SK-N-SH (cell line): Measurements from ENCODE around the gene NBEA. TPM values are rescaled to one million over a fixed set of nuclear protein-coding genes. Genes with fewer than 3 reads are reported as not detected.

Source experiments
- CTCF ChIA-PET: fragments of 300-600, 350-600 bp; formaldehyde crosslinking; extraction: SDS; loops from one replicate; lab custom pipeline; 2021; lab: Yijun Ruan, JAX
- POLR2A ChIA-PET: fragments of 350-600 bp; sonication (Branson Sonifier 250); formaldehyde crosslinking; extraction: SDS; loops from one replicate; lab custom pipeline; 2020; ENCODE audit warnings: antibody characterized with exemption, inconsistent platforms; lab: Yijun Ruan, JAX
- DNase-seq: peaks from one replicate; pipeline ENCODE4 v3.0.0; 2012
- H2AFZ ChIP-seq: fragments of 200-600 bp; sonication (generic); 2 replicates; pipeline ENCODE4 v1.8.1; 2016; ENCODE audit warnings: antibody characterized with exemption, mild to moderate bottlenecking, low read depth
- H3F3A ChIP-seq: fragments of 200-600 bp; sonication (generic); replicated peaks from 2 replicates; pipeline ENCODE3; 2016; ENCODE audit warnings: antibody characterized with exemption, mild to moderate bottlenecking; ENCODE audit not compliant: insufficient read depth
- H3K27ac ChIP-seq, 2 experiments: fragments of 200-500 bp in 1 of 2; fragments of 200-600 bp in 1 of 2; sonication (Bioruptor generic) in 1 of 2; sonication (generic), shearing (Covaris generic) in 1 of 2; 2 replicates each; pipeline versions ENCODE4 v1.5.1 to v1.6.1; 2014 to 2016; ENCODE audit warnings: low read depth in 2 of 2, inconsistent platforms in 1 of 2, low read length in 1 of 2, mild to moderate bottlenecking in 1 of 2, mixed read lengths in 1 of 2
- H3K27me3 ChIP-seq: fragments of 200-600 bp; sonication (generic), shearing (Covaris generic); 2 replicates; pipeline ENCODE4 v1.6.1; 2016; ENCODE audit warnings: mixed run types; ENCODE audit not compliant: insufficient read depth
- H3K36me3 ChIP-seq, 2 experiments: fragments of 200-500 bp in 1 of 2; fragments of 200-600 bp in 1 of 2; sonication (Bioruptor generic) in 1 of 2; sonication (generic) in 1 of 2; replicated peaks in 1 of 2; 2 replicates each; pipeline versions ENCODE3 to v1.5.1; 2014 to 2016; ENCODE audit warnings: low read length in 1 of 2, mild to moderate bottlenecking in 1 of 2; ENCODE audit not compliant: insufficient read depth in 2 of 2, control insufficient read depth in 1 of 2
- H3K4me1 ChIP-seq, 2 experiments: fragments of 200-500 bp in 1 of 2; fragments of 200-600 bp in 1 of 2; sonication (Bioruptor generic) in 1 of 2; sonication (generic), shearing (Covaris generic) in 1 of 2; 2 replicates each; pipeline versions ENCODE4 v1.5.1 to v1.6.1; 2014 to 2016; ENCODE audit warnings: low read depth in 1 of 2, low read length in 1 of 2, mixed run types in 1 of 2; ENCODE audit not compliant: insufficient read depth in 2 of 2, control insufficient read depth in 1 of 2
- H3K4me2 ChIP-seq: fragments of 200-600 bp; sonication (generic), shearing (Covaris generic); 2 replicates; pipeline ENCODE4 v1.6.1; 2017; ENCODE audit warnings: mixed run types
- H3K4me3 ChIP-seq, 2 experiments: fragments of 200-500 bp in 1 of 2; fragments of 200-600 bp in 1 of 2; sonication (Bioruptor generic) in 1 of 2; sonication (generic), shearing (Covaris generic) in 1 of 2; 2 replicates each; pipeline versions ENCODE4 v1.5.1 to v1.8.1; 2014 to 2016; ENCODE audit warnings: low read depth in 2 of 2, inconsistent platforms in 1 of 2, low read length in 1 of 2, mild to moderate bottlenecking in 1 of 2, mixed read lengths in 1 of 2, moderate library complexity in 1 of 2
- H3K79me2 ChIP-seq: fragments of 200-600 bp; sonication (generic); 2 replicates; pipeline ENCODE4 v1.8.1; 2017; ENCODE audit warnings: mild to moderate bottlenecking; ENCODE audit not compliant: insufficient read depth
- H3K9ac ChIP-seq: fragments of 200-600 bp; sonication (generic); 2 replicates; pipeline ENCODE4 v1.6.1; 2017; ENCODE audit warnings: mixed run types
- H3K9me2 ChIP-seq: fragments of 200-600 bp; sonication (generic); 2 replicates; pipeline ENCODE4 v1.6.1; 2017; ENCODE audit warnings: mixed run types
- H3K9me3 ChIP-seq: fragments of 200-600 bp; sonication (generic); 2 replicates; pipeline ENCODE4 v1.6.1; 2017; ENCODE audit warnings: mixed run types, mild to moderate bottlenecking, moderate library complexity
- H4K20me1 ChIP-seq: fragments of 200-600 bp; sonication (generic); 2 replicates; pipeline ENCODE4 v1.6.1; 2017; ENCODE audit warnings: mild to moderate bottlenecking, mixed run types; ENCODE audit not compliant: insufficient read depth
- EZH2phosphoT487 ChIP-seq: fragments of 200-600 bp; sonication (generic); IDR thresholded peaks from 2 replicates; pipeline ENCODE4 v1.6.1; 2017; ENCODE audit warnings: low read depth, mixed run types, mild to moderate bottlenecking, antibody characterized with exemption, moderate library complexity, borderline replicate concordance
- FOSL2 ChIP-seq: IDR thresholded peaks from 2 replicates; pipeline ENCODE4 v1.4.0; 2012; ENCODE audit warnings: low read depth, mild to moderate bottlenecking, moderate library complexity, borderline replicate concordance
- JUND ChIP-seq: IDR thresholded peaks from 2 replicates; pipeline ENCODE4 v1.4.0; 2012
- NFIC ChIP-seq: IDR thresholded peaks from 2 replicates; pipeline ENCODE4 v1.4.0; 2012; ENCODE audit warnings: borderline replicate concordance
- POLR2AphosphoS5 ChIP-seq: IDR thresholded peaks from 2 replicates; pipeline ENCODE4 v1.6.1; 2012; ENCODE audit warnings: low read depth, low read length
- TEAD4 ChIP-seq: IDR thresholded peaks from 2 replicates; pipeline ENCODE4 v1.4.0; 2012; ENCODE audit warnings: mild to moderate bottlenecking, borderline replicate concordance; ENCODE audit not compliant: insufficient read depth
- USF1 ChIP-seq: IDR thresholded peaks from 2 replicates; pipeline ENCODE4 v1.4.0; 2012; ENCODE audit warnings: low read depth, borderline replicate concordance
- ZBTB33 ChIP-seq: IDR thresholded peaks from 2 replicates; pipeline ENCODE4 v1.4.0; 2012; ENCODE audit warnings: low read depth, borderline replicate concordance
- WGBS: methylation state at CpG from one replicate; pipeline ENCODE4 v1.1.6; 2017; ENCODE audit warnings: low lambda C conversion rate; 5-methylcytosine and 5-hydroxymethylcytosine counted together
- polyA plus RNA-seq, 3 experiments: library from polyadenylated mRNA; depleted of rRNA; stranded (reverse); fragments of >200 nt; gene quantifications; 2 replicates each; pipeline ENCODE4 v1.2.3, GENCODE V29; 2012

Gene NBEA
- polyA plus RNA-seq, 1 of the 3 experiments (the other 2 are of a cell fraction), result 12.3 TPM

GRCh38 chr13:35349673-35350278 is 407.7 kb downstream of the NBEA start:
- H3K27ac ChIP-seq, result peak overlapping the region in 1 of 2 experiments; percentile 76; a peak in 2 of 4 replicates
- H4K20me1 ChIP-seq, result no peaks in the 10 kb centered on the region
- peaks cover 4 to 6% of the 10 kb centered on the region in 2 experiments for H3K36me3 ChIP-seq
- H3K4me2 ChIP-seq, result no peak overlapping the region
- peaks cover 10% of the 10 kb centered on the region for H3F3A ChIP-seq
- H3K9ac ChIP-seq, result no peak overlapping the region
- no peak for DNase-seq
- TF ChIP-seq EZH2phosphoT487, result no peak
- TF ChIP-seq FOSL2, result peak; percentile 4; the same call in 1 of the 2 replicates
- TF ChIP-seq JUND, result 0 out of 2 replicates have a peak, but pooled peaks have one; percentile 12
- no peaks in the 10 kb centered on the region for H3K27me3 ChIP-seq
- H3K79me2 ChIP-seq, result no peaks in the 10 kb centered on the region
- POLR2A ChIA-PET, result interaction anchor here (0.7 kb wide), 1 partner anchor 121 kb away, joined by 3 read pairs; no protein-coding TSS in a partner anchor
- peaks cover 0 to 7% of the 10 kb centered on the region in 2 experiments; a peak in 2 of 4 replicates for H3K4me1 ChIP-seq
- no peak overlapping the region for H3K4me3 ChIP-seq
- CTCF ChIA-PET, result interaction anchor here (1.0 to 1.6 kb wide), 5 partner anchors 9 to 124 kb away, joined by 3 to 5 read pairs (median 3); no protein-coding TSS in a partner anchor
- H3K9me2 ChIP-seq, result no peaks in the 10 kb centered on the region
- no peaks in the 10 kb centered on the region for H3K9me3 ChIP-seq
- H2AFZ ChIP-seq, result no peak overlapping the region
- WGBS, result 59% methylated on average over 5 of the region's 5 CpGs

- no peaks in the 10 kb centered on the region for H4K20me1 ChIP-seq
- no peak for TF ChIP-seq ZBTB33
- no peak for TF ChIP-seq EZH2phosphoT487
- TF ChIP-seq NFIC, result no peak
- TF ChIP-seq TEAD4, result no peak
- no peak for TF ChIP-seq POLR2AphosphoS5
- no peak for TF ChIP-seq USF1
- TF ChIP-seq, all 33 proteins: peak for 0
- Histone ChIP-seq H3K4me3 (no peak overlapping the region), H3K27me3 (no peaks in the 10 kb centered on the region), H2AFZ (no peak overlapping the region), H3F3A (peaks cover 7% of the 10 kb centered on the region), H3K9me2 (no peaks in the 10 kb centered on the region), H3K9me3 (no peaks in the 10 kb centered on the region), H3K27ac (no peak overlapping the region; a peak in 1 of 4 replicates), H3K9ac (no peak overlapping the region), H3K4me1 (peaks cover 0 to 2% of the 10 kb centered on the region in 2 experiments; a peak in 2 of 4 replicates), H3K4me2 (no peak overlapping the region), H3K79me2 (no peaks in the 10 kb centered on the region), H3K36me3 (peaks cover 4 to 6% of the 10 kb centered on the region in 2 experiments)
- POLR2A ChIA-PET, result no interaction called here
- CTCF ChIA-PET, result no interaction called here
- no peak for DNase-seq
- WGBS, result 83% methylated on average over 2 of the region's 2 CpGs
These were observed 412.2 kb downstream of the NBEA start for GRCh38 chr13:35354285-35354684.
